Kidney epithelial cell (primary cell): ENCODE data around the gene GNL3. TPM values are rescaled to one million over a fixed set of nuclear protein-coding genes. Genes with fewer than 3 reads are reported as not detected.
A peak's percentile ranks its signal among the peaks of the same experiment; 100 is the strongest.

Experiments used
- DNase-seq: peaks from one replicate; pipeline ENCODE4 v3.0.0-alpha.2; 2010; ENCODE audit warnings: low read depth
- H3K27me3 ChIP-seq: 2 replicates; pipeline ENCODE4 v1.6.0; 2011; ENCODE audit warnings: low read length; ENCODE audit not compliant: control insufficient read depth, insufficient read depth
- H3K36me3 ChIP-seq: 2 replicates; pipeline ENCODE4 v1.5.1; 2011; ENCODE audit warnings: low read length; ENCODE audit not compliant: control insufficient read depth, insufficient read depth
- H3K4me3 ChIP-seq: 2 replicates; pipeline ENCODE4 v1.5.1; 2011; ENCODE audit warnings: low read depth, mild to moderate bottlenecking, control low read depth, low read length
- total RNA-seq: library from RNA; depleted of rRNA; stranded (reverse); fragments of >200 nt; gene quantifications from 2 replicates; pipeline ENCODE4 v1.2.3, GENCODE V29; 2015
- TF ChIP-seq, protein P1 (sequence below): IDR thresholded peaks from 2 replicates; pipeline ENCODE4 v1.5.1; 2011; ENCODE audit warnings: mild to moderate bottlenecking, moderate library complexity, low read length, control low read depth, inconsistent platforms; ENCODE audit not compliant: insufficient read depth, poor library complexity, severe bottlenecking

The GNL3 gene
- total RNA-seq, 1 donor from 2014 or later: 135 TPM

DNA sequence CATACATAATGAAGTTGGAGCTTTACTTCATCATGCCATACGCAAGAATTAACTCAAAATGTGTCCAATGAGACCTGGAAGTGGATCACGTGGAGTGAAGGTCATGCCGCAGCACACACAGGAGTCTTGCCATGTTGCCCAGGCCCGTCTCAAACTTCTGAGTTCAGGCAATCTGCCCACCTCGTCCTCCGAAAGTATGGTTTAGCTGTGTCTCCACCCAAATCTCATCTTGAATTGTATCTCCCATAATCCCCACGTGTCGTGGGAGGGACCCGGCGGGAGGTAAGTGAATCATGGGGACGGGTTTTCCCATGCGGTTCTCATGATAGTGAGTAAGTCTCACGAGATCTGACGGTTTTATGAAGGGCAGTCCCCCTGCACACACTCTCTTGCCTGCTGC is 45.8 kb downstream of the GNL3 start:
- TF ChIP-seq, protein P1, sequence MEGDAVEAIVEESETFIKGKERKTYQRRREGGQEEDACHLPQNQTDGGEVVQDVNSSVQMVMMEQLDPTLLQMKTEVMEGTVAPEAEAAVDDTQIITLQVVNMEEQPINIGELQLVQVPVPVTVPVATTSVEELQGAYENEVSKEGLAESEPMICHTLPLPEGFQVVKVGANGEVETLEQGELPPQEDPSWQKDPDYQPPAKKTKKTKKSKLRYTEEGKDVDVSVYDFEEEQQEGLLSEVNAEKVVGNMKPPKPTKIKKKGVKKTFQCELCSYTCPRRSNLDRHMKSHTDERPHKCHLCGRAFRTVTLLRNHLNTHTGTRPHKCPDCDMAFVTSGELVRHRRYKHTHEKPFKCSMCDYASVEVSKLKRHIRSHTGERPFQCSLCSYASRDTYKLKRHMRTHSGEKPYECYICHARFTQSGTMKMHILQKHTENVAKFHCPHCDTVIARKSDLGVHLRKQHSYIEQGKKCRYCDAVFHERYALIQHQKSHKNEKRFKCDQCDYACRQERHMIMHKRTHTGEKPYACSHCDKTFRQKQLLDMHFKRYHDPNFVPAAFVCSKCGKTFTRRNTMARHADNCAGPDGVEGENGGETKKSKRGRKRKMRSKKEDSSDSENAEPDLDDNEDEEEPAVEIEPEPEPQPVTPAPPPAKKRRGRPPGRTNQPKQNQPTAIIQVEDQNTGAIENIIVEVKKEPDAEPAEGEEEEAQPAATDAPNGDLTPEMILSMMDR: no peak
- no peak for DNase-seq
- Histone ChIP-seq H3K4me3 (no peak overlapping the region), H3K27me3 (no peaks in the 10 kb centered on the region), H3K36me3 (peaks cover 2% of the 10 kb centered on the region)

DNA sequence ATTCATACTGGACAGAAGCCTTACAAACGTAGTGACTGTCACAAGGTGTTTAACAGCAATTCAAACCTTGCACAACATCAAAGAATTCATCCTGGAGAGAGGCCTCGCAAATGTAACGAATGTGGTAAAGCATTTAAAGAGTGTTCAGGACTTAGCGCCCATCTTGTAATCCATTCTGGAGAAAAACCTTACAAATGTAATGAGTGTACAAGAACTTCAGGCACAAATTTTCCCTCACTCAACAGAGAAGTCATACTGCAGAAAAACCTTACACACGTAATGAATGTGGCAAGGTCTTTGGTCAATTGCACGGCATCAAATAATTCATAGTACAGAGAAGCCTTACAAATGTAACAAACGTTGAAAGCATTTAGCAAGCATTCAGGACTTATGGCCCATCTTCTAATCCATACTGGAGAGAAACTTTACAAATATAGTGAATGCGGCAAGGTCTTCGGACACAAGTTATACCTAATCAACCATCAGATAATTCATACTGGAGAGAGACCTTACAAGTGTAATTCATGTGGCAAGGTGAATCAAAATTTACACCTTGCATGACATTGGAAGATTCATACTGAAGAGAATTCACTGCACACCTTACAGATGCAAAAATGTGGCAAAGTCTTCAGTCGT is 47.5 kb downstream of the GNL3 start:
- peaks cover 2% of the 10 kb centered on the region for H3K36me3 ChIP-seq
- no peak for DNase-seq
- TF ChIP-seq, protein P1: no peak
- H3K4me3 ChIP-seq: no peak overlapping the region
- no peaks in the 10 kb centered on the region for H3K27me3 ChIP-seq

DNA sequence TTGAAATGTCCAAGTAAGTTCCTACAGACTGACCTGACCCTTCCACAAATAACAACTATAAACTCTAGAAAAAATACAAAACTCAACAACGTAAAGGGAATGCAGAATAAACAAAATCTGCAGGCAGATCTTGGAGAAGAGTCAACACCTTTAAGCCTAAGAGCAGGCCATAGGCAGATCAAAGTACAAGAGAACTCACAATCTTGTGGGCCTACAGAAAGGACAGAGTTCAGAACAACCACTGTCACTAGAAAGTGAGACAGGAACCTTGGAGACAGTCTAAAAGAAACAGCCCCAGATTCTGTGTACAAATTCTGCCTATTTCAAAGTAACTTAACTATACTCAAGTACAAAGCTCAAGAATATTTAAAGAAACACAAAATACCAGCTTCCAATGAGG is 53.9 kb downstream of the GNL3 start:
- no peak for DNase-seq
- Histone ChIP-seq H3K36me3 (no peaks in the 10 kb centered on the region), H3K27me3 (no peaks in the 10 kb centered on the region), H3K4me3 (no peak overlapping the region)
- TF ChIP-seq, protein P1: no peak

DNA sequence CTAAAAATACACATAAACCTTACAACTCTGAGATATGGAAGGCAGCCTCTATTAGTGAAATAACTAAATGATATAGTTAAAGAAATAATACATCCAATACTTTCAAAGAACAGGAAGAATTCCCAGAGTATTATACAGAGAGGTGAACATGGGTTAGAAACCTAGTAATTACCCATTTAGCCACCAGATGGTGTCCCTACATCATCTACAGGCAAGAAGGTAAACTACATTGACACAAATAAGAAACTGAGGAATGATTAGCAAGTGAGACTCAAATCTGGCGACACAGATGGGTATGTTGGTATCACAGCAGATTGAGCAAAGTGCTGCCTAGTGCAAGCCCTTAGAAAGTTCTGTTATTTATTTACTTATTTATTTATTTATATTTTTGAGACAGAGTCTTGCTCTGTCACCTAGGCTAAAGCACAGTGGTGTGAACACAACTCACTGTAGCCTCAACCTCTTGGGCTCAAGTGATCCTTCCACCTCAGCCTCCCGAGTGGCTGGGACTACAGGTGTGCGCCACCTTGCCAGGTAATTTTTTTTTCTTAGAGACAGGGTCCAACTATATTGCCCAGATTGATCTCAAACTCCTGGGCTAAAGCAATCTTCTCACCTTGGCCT is 56.7 kb downstream of the GNL3 start:
- no peaks in the 10 kb centered on the region for H3K27me3 ChIP-seq
- H3K36me3 ChIP-seq: no peaks in the 10 kb centered on the region
- TF ChIP-seq, protein P1: peak; percentile 35
- no peak overlapping the region for H3K4me3 ChIP-seq
- DNase-seq: no peak

DNA sequence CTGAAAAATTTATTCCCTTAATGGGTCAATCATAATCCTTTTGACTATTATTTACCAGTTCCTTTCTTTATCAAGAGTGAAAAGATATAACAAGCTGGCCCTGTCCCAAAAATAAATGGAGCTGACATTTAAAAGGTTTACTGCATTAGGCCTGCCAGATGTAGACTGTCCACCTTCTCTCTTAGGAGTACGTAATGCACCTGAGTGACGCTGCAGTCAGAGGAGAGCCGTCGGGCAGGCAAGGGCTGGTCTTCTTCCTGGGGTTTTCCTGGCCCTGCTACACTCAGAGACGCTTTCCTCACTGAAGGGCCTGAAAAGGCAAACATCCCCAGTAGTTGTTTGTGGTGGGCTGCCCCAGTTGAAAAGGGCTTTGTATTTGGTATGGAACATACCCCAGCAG is 57.3 kb downstream of the GNL3 start:
- Histone ChIP-seq H3K36me3 (no peaks in the 10 kb centered on the region), H3K4me3 (no peak overlapping the region), H3K27me3 (no peaks in the 10 kb centered on the region)
- no peak for DNase-seq
- TF ChIP-seq, protein P1: no peak

DNA sequence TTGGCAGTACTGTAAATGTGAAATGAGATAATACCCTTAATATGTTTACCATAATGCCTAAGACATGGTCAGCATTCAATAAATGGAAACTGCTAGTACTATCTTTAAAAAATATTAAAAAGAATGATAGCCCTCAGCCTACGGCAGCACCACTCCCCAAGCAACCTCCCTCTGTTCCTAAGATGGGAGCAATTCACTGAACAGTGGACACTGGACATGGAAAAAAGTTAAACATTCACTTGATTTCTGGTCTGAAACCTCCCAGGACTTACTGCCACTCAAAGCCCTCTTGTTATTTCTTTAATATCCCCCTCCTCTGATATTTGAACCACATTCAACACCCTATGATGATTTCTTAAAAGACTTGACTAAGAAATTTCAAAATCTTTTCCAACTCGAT is 57.9 kb downstream of the GNL3 start:
- Histone ChIP-seq H3K36me3 (no peaks in the 10 kb centered on the region), H3K27me3 (no peaks in the 10 kb centered on the region), H3K4me3 (no peak overlapping the region)
- DNase-seq: no peak
- TF ChIP-seq, protein P1: no peak
